Thyroid gland (tissue), 4 donors: ENCODE measurements around the gene ANAPC5.

ENCODE experiments used
- CTCF ChIP-seq, 6 experiments: fragments of 200-600 bp in 3 of 6; fragments of 450-650 bp in 3 of 6; sonication (generic) in 3 of 6; IDR thresholded peaks; one replicate each; pipeline ENCODE4 v1.5.1; 2016 to 2019; ENCODE audit warnings: antibody characterized with exemption in 6 of 6, mild to moderate bottlenecking in 2 of 6, inconsistent platforms in 1 of 6, moderate library complexity in 1 of 6
- POLR2A ChIP-seq, 2 donors: fragments of 450-650 bp; IDR thresholded peaks; one replicate each; pipeline ENCODE4 v1.6.1; 2017; ENCODE audit warnings: antibody characterized with exemption in 2 of 2, mild to moderate bottlenecking in 2 of 2, moderate library complexity in 1 of 2

- no peak for TF ChIP-seq CTCF (IDR thresholded peaks at IDR 0.05)
- no peak for TF ChIP-seq POLR2A (IDR thresholded peaks at IDR 0.05)
Measured at GRCh38 chr12:121300083-121300819, 52.0 kb downstream of the ANAPC5 start.
